ENCODE measurements around the gene ERC2.
"Not testable (repeated sequence)": the region's sequence is repeated elsewhere in the genome, so short reads cannot be mapped to it uniquely, and the experiment has no call there.

Gene ERC2

DNA sequence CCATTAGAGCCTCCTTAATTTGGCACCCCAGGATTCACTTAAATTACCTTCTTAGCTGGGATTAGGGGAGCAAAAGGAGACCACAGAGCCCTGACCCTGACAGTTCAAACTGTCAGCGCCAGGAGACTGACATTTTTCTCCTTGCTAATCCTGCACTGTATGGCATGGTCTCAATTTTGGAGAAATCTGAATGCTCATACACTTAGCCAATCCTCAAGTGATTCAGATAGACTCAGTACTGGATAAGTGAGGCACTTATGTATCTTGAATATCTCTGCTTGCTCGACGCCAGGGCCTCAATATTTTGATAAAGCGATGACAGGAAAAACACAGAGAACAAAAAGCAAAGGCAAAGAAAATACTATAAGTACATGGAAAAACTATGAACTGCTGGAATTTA is 605.2 kb downstream of the ERC2 start:
- no peak for DNase-seq

DNA sequence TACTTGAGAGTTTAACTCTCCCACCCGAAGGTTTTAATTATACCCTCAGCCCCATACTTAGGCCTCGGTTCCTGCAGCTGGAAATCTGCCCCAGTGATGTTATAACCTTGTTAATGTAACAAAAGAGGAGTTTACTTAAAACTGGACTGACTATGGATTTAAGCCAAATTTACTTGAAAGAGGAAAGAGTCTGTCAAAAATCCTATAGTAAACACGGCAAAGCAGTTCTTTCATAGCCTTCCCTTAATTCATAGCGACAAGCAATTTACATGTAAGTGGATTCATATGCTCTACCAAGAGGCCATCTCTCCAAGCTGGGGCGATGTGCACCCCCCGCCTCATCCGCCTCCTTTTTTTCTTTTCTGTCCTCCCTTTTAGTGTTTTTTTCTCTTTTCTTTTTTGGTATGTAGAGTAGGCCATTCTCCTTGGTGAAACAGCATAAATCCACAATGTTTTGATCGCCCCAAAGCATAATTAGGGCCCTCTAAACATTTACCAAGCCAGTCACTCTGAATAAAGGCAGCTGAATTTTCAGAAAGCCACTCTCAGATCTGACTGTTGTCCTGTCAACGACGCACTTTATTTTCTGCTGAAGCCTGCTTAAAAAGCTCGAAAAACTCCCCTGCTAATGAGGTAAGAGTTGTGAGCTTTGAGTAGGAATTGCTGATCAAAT is 608.1 kb downstream of the ERC2 start:
- no peak for DNase-seq

DNA sequence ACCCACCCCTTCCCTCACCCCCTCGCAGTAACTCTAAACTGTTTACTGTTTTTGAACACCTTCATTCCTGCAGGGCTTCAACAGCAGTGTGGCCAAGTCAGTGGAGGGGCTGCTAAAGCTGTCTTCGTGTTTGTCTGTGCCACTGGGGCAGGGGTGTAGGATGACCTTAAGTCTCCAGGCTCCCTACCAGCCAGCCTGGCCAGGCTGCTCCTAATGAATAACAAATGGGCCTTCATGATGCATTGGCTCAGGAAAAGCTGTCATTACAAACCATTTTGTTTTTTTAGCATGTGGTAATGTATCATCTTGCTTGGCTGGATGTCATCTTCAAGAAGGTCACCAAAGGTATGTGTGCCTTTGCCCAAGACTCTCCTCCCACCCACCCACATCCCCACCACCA is 609.0 kb downstream of the ERC2 start:
- DNase-seq = no peak

DNA sequence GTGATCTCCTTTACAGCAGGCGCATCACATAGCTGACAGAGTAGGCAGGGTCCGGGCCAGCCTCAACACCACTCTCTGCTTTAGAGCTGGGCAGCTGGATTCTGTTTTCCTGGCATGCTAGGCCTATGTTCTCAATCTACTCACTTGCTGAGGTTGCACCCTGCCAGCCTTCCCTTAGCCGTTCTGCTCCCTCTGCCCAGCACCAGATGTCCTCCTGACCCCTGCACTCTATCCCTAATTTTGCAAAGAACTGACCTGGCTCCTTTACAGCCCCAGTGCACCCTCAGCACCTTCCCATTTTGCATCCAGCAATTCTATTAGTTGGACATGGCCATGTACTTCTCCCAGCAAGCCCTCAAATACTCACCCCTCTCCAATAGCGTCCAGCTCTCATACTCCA is 609.5 kb downstream of the ERC2 start:
- no peak for DNase-seq

DNA sequence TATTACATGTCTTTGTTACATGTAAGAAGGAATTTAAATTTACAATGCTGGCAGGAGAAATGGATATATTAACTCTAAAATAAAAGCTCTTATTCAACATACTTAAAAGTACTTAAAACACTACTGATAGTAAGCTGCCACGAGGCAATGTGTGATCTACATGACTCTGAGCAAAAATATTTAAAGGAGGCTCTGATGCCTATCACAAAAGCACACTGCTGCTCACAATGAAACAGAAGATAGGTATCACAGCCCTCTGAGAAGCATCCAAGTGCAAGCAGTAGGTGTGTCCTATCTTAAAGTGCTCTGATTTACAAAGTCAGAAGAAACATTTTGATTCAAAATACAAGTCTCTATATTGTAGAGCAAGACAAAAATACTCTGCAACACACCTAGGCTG is 610.0 kb downstream of the ERC2 start:
- no peak for DNase-seq

DNA sequence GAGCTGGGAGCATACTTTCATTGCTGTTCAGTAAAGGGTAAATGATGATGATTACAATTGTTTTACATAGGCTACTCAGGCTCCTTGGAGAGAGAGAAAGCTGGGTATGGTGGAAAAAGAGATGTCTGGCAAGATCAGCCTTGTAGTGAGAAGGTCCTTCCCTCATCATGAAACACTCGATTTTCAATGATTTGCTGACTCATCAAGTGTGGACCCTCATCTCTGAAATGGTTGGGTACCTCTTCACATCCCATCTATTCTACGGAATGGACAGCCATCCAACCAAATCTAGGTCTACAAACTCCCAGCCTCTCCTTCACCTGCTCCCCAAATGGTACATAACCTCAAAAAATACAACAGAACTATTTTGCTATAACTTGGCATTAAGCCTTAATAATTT is 610.6 kb downstream of the ERC2 start:
- no peak for DNase-seq

DNA sequence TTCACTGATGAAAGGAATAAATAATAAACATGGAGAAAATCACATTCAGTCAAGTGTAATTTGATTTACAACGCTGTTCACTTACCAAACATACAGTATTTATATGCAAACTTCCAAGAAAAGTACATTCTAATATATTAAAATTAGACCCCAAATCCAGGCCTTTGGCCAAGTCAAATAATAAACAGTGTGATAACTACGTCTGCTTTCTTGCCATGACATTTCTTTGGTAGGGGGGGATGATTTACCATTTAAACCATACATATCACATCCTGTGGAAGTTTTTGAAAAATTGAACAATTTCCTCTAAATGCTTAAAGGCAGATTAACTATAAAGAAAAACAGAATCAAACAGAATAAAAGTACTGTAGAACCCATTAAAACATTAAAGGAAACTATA is 613.0 kb downstream of the ERC2 start:
- no peak for DNase-seq

DNA sequence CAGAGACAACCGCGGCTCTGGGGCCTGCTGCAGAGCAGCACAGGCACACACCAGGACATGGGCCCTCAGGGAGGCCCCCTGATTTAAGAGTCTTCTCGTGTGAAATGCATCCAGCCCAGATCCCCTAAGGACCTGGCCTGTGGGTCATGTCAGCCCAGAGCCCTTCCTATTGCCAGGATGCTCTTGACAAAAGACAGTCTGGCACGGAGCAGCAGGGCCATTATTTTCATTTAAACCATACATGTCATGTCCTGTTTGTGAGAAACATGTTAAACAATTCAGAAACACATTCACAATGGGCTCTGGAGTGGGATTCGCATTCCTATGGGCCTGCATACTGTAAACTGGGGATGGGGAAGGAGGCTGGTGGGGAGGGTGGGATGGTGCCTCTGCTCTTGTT is 613.8 kb downstream of the ERC2 start:
- no peak for DNase-seq

DNA sequence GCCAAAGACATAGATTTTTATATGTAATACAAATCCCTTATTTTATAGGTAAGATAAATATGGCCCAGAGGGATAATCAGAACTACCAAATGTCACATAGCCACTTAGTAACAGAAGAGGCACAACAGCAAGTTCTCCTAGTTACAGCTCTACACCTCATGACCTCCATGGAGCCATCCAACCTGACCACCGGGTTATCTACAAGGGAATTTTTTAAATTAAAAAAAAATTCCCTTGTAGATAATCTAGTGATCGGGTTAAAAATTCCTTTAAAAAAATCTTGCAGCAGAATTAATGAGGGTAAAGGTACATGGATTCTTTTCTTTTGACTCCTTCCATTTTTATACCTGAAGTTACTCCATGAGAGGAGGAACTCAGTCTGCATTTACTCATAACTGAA is 615.9 kb downstream of the ERC2 start:
- DNase-seq = no peak

DNA sequence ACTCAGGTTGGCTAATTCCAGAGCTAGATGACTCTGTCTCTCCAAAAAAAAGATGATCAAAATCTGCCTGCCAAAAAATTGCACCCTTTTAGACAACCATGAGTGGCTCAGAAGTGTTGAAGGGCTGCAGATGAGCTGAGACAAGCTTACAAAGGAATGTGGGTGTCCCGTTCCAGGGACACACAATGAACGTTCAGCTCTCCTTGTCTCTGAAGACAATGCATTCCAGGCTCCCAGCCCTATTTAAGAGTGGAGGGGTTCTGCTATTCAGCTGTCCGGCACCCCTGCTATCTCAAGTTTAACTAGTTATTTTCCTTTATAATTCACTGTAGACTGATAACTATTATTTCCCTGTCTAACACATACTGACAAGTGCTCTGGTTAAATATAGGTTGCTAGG is 626.1 kb downstream of the ERC2 start:
- no peak for DNase-seq

DNA sequence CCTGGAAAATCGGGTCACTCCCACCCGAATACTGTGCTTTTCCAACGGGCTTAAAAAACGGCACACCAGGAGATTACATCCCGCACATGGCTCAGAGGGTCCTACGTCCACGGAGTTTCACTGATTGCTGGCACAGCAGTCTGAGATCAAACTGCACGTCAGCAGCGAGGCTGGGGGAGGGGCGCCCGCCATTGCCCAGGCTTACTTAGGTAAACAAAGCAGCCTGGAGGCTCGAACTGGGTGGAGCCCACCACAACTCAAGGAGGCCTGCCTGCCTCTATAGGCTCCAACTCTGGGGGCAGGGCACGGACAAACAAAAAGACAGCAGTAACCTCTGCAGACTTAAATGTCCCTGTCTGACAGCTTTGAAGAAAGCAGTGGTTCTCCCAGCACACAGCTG is 636.4 kb downstream of the ERC2 start:
- DNase-seq = not testable (repeated sequence)

DNA sequence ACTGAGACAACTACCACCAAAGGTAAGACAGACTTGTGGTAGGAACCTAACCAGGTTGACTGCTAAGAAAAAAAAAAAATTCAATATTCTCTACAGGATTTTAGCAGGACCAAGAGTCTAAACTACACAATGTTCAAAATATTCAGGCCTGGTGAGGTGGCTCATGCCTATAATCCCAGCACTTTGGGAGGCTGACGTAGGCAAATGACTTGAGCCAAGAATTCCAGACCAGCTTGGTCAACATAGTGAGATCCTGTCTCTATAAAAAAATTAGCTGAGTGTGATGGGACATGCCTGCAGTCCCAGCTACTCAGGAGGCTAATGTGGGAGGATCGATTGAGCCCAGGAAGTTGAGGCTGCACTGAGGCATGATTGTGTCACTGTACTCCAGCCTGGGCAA is 639.6 kb downstream of the ERC2 start:
- DNase-seq = no peak

DNA sequence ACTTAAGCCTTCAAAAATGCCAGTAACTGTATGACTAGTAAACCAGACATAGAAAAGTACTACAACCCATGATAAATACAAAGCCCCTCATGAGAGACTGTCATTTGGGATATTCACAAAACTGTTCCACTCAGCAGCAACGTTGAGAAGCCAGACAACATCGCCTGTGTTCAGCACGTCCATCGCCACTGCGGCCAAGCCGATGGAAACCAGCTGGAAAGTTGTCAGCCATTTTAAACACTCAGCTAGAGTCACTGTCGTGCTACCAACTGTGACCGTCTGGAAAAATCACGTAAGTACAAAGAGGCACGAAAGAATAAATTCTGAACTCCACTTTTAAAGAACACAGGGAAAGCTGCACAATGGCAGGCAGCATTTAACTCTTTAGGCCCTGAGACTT is 640.5 kb downstream of the ERC2 start:
- no peak for DNase-seq

DNA sequence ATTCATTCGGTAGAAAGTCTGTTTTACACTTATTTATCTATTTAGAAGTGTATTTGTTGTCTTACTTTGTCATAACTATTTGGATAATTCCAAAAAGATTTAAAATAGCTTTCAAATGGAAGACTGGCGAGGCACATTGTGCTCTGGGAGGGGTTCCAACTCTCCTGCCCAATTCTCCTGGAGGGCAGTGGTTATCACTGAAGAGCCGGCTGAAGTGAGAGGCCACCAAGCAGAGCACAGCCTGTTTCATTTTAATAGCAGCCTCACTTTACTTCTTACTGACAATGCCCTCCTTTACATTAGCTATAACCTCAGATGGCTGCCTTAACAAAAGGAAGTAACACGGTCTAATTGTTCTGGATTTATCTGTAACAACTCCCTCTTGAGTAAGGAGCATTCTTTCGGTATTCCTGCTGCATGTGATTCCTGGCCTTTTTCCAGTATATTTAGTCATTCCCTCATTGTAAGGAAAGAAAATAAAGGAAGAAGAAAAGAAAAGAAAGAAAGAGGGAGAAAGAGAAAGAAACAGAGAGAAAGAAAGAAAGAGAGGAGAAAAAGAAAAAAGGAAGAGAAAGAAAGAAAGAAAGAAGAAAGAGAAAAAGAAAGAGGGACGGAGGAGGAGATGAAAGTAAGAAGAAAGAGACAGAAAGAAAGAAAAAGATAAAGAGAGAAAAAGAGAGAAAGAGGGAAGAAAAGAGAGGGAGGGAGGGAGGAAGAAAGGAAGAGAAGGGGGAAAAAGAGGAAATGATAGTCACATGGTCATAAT is 641.4 kb downstream of the ERC2 start:
- no peak for DNase-seq

DNA sequence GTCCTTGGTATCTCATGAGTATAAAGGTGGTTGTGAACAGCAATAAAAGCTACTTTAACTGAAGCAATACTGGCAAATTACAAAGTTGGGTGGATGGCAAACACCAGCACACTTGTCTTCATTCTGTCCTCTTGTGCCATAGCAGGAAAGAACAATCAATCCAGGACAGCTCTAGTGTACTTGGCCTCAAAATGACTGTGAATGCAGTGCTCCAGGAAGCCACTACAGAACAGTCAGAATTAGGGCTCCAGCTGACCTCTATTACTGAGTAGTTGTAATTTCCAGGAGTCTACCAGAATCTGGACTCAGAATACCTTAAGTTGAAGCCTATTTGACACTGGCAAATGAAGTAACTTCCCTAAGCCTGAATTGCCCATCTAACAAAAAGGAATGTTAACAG is 642.2 kb downstream of the ERC2 start:
- DNase-seq = no peak

DNA sequence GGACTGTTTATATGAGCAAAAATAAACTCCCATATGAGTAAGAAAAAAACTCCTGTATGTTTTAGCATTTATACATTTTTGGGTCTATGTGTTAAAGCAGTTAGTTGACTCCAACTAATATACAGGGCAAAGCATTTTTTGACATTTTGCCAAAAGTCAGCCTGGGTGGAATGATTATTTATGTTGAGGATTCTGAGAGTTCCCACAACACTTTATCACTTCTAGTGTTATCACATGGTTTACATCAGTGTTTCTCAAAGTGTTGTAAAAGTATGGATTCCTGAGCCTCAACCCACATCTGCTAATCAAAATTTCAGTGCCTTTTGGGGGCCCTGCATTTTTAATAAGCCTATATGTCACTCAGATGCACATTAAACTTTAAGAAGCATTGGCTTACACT is 643.9 kb downstream of the ERC2 start:
- DNase-seq = no peak

DNA sequence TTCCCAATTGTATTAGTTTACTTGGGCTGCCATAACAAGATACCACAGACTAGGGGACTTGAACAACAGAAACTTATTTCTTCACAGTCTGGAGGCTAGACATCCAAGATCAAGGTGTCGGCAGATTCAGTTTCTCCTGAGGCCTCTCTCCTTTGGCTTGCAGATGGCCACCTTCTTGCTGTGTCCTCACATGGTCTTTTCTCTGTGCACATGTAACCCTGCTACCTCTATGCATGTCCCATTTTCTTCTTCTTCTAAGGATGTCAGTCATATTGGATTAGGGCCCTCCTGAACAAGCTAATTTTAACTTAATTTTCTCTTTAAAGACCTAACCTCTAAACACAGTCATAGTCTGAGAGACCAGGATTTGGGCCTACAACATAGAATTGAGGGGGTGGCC is 644.4 kb downstream of the ERC2 start:
- no peak for DNase-seq

DNA sequence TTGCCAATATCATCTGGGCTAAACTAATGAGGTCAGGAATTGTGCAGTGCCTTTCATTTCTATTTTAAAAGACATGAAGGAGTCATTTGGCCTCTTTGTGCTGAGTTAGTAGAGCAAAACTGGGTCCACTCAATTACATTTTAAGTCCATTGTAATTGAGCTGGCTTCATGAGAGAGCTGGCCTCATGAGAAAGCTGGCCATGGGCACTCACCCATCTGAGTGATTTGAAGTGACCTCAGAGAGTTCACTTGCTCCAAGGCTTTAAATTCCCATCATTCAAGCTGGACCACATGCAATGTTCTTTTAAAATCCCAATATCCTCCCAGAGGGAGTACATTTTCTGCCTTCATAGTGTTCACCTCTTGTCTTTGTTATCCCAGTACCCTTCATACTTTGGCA is 645.3 kb downstream of the ERC2 start:
- no peak for DNase-seq

DNA sequence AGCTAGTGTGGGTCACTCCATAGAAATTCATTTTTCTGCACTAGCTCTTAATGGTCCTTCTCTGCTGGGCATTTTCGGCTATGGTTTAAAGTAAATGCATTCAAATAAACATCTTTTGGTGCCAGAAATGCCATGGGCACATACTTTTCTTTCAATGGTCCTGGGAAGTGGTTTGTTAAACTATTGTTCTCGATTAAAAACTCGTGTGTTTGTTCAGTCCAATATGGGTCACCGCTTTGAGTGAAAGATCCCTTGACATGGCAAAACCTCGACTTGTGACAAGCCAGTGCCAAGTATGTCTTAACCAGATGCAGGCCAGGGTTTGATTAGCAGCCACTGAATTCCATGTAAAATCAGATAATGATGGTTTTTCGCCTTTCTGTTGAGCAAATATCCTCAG is 649.3 kb downstream of the ERC2 start:
- no peak for DNase-seq

DNA sequence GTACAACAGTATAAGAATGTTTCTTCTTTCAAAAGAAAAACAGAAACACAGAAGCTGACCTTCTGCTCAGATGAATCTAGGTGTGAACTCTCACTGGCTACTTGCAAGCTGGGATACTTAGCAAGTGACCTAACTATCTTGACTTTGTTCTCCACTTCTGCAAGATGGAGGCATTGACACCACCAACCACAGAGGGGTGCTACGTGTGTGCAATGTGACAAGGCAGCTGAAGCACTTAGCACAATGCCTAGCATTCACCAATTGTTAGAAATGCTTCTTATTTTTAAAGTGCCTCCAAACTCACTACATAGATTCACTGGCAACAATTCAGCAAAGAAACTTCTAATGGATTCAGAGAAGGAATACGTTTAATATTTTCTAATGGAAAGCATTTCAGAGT is 649.8 kb downstream of the ERC2 start:
- no peak for DNase-seq

DNA sequence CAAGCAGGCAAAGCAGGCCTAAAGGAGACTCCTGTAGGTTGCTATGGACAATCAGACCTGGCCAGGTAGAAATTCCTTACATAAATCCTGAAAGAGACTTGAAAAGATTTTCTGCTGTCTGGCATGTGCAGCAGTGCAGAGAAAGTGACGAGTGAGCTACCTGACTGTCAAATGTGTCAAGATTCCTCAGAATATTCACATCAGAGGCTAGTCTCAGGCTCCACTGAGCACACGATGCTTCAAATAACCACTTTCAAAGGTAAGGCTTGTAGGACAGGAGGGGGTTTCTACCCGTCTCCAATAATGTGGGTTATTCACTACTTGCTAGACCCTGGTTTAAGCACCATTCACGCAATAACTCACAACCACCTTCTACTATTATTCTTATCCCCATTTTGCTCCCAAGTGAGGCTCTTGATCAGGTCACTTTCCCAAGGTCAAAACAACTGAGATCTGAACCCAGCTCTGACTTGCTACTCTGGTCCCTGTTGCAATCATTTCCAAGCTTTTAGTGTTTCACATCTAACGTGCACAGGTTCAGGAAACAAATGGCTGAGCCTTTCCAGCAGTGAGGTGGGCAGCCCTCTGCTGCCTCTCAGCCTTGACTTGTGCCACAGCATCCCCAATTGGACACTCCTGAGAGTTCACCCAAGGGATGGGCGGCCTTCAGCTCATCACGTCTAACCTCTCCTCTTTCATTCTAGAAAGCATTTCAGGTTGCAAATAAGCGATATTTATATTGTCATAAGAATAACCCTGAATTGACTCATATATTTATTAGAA is 651.3 kb downstream of the ERC2 start:
- no peak for DNase-seq

DNA sequence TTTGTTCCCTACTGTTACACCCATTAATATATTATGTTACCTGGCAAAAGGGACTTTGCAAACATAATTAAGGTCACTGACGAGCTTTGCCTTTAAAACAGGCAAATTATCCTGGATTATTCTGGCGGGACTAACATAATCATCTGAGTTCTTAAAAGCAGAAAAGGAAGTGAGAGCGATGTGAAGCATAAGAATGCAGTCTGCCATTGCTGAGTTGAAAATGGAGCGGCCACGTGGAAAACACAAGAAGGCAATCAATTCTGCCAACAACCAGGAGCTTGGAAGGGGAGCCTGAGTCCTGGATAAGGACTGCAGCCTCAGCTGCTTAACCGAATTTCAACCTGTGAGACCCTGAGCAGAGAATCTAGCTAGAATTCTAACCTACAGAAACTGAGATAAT is 653.0 kb downstream of the ERC2 start:
- DNase-seq = no peak

DNA sequence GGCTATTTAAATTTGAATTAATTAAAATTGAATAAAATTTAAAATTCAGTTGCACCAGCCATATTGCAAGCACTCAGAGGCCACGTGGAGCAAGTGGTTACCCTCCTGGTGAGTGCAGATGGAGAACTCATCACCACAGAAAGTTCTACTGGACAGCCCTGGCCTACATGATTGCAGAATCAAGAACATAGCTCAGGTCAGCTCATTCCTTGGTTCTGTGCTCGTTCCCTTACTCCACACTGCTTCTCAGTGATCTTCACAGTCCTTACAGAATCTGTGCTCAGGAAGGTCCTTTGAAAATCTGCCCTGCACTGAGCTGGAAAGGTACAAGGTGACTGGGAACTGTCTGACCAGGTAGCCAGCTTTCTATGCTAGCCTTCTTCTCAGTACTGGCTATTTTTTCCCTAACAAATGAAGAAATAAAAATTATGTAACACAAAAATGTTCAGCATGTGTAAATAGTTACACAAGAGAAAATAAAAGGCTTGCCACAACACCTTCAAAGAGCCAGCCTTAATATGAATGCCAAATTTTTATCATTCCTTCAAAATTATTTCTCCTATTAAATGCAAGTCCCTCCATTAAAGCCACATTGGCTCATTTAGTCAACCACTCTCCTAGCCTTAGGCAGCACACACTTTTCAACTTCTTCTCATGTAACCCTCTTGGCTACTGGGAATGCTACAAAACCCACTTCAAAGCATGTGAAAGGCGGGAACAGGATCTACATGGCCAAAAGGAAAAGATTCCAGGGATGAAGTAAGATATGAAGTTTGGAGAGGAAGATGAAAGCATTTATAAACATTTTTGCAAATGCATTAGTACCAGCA is 654.8 kb downstream of the ERC2 start:
- no peak for DNase-seq

Data from activated naive CD4-positive, alpha-beta T cell treated with anti-CD3 and anti-CD28 coated beads, Interleukin-2, amount 50 U/mL, for 16 hours (primary cell).